Nucleus accumbens (tissue), 56 donors: ENCODE results near the gene LRRC8B.

Experiments
- DNase-seq, 56 donors: peaks; one replicate each; lab custom pipeline; 2025; lab: John Stamatoyannopoulos, UW

LRRC8B gene

GRCh38 chr1:89546082-89546889 is 21.7 kb downstream of the LRRC8B start:
- DNase-seq = no peak

DNA sequence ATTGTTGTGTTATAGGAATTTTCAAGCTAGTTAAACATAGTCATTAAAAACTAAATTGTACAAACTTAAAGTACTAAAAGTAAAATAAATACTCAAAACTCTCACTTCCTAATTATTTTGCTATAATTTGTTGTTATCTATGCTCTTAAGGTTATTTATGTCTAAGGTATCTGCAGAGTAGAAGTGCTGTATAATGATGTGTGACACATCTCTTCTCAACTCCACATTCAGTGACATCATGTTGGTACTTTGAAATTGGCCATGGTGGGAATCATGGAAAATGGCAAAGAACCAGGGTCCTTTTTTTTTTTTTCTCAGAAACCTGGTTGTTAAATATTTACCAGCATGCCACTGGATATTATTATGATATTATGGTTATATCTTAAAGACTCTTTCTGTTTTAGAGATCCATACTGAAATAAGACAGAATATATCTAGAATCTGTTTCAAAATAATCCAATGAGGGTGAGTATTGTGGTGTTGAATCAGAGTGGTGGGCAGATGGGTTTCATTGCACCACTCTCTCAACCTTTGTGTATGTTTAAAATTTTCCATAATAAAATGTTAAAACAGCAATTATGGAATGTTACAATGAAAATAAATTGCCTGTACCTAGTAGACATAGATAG is 22.4 kb downstream of the LRRC8B start:
- no peak for DNase-seq

- DNase-seq = peak in 7 of 56 donors; percentile 7 to 34 (median 15)
Measured at GRCh38 chr1:89547563-89548116, 23.0 kb downstream of the LRRC8B start.

DNA sequence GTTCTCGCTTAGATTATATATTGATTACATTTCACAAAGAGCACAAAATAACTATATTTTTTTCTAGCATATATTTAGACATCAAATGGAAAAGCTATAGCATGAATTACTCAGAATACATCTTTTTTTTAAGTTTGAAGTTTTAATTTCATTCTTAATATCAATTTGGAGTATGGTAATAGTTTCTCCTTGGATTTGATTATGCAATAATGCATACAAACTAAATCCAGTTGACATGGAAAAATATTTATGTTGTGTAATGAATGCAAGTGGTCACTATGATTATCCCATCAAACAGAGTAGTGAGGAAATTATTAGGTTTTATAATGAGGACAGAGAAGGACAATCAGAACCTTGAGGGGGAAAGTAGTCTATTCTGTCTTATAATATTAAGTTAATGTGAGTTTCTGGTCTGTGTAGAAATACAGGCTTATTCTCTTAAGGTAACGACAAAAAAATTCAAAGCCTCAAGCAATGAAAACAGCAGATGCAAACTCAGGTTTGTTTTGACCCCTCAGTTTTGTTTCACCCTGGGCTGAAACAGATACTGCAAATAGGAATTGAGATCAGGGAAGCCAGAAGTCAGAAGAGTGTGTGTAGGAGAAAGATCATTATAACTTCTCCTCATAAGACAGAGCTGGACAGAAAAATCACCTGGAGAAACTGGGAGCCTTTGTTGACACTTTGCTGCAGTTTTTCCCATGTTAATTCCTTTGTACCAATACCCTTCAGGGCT is 23.7 kb downstream of the LRRC8B start:
- DNase-seq = no peak

- no peak for DNase-seq
Measured at GRCh38 chr1:89550995-89551394, 26.4 kb downstream of the LRRC8B start.

DNA sequence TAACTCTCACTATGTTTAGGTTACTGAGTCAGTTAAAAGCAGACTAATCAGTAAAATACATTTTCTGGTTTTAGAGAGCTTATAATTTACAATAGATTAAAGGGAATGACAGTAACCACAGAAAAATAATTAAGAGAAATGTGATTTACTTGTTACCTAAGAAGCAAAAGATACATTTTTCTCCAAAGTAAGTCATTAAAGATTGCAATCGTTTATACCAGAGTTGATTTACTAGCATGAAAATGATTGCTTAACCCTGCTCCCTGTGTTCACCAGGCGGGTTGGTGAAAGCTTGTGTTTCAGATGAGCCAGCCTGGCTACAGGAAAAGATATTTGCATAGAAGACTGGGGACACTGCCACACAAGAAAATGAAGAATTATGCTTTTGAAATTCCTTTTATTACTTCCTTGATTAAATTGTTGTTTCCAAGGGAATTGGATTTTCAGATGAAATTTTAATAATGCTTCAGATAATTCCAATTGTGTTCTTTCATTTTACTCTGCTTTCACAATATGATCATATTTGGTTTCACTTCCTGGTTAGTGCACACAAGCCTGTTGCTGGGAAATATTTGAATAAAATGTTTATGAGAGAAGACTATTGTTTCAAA is 27.9 kb downstream of the LRRC8B start:
- DNase-seq = no peak

- DNase-seq = no peak
Measured at GRCh38 chr1:89553157-89553556, 28.5 kb downstream of the LRRC8B start.

- DNase-seq = no peak
Measured at GRCh38 chr1:89555550-89555949, 30.9 kb downstream of the LRRC8B start.

GRCh38 chr1:89556726-89557444 is 32.3 kb downstream of the LRRC8B start:
- DNase-seq = no peak

GRCh38 chr1:89557445-89557825 is 32.8 kb downstream of the LRRC8B start:
- DNase-seq = peak in 2 of 56 donors; percentile 4 to 35

- no peak for DNase-seq
Measured at GRCh38 chr1:89557956-89558355, 33.3 kb downstream of the LRRC8B start.

DNA sequence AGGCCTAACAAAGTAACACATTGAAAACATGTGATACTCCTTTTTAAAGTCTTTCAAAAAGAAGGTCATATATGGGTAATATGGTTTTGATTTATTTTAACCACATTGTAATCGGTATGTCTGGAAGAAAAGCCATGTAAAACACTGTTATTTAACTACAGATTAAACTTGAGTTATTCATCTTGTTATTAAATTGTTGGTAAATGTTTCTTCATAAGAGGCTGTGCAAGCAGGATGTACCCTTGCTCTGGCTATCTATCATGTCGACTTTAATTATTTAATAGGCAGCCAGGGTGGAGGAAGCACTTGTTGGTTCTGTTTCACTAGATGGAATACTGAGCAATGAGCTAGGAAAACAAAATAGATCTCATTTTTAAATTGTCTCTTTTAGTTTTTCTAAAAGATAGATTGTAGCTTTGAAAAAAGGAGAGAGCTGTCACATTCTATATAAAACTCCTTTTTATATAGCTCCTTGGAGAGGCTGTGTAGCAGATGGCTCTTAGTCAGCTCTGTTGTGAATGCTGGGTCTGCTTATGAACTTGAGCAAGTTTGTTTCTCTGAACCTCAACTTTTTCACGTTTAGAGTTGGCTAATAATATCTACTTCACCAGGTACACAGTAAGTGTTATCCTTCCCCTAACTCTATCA is 39.5 kb downstream of the LRRC8B start:
- DNase-seq = no peak

- DNase-seq = no peak
Measured at GRCh38 chr1:89565521-89565920, 40.9 kb downstream of the LRRC8B start.

GRCh38 chr1:89566761-89567174 is 42.1 kb downstream of the LRRC8B start:
- peak in 29 of 56 donors; percentile 10 to 60 (median 28) for DNase-seq

- no peak for DNase-seq
Measured at GRCh38 chr1:89567797-89568196, 43.2 kb downstream of the LRRC8B start.

- no peak for DNase-seq
Measured at GRCh38 chr1:89573410-89573809, 48.8 kb downstream of the LRRC8B start.

- DNase-seq = no peak
Measured at GRCh38 chr1:89574621-89575020, 50.0 kb downstream of the LRRC8B start.

DNA sequence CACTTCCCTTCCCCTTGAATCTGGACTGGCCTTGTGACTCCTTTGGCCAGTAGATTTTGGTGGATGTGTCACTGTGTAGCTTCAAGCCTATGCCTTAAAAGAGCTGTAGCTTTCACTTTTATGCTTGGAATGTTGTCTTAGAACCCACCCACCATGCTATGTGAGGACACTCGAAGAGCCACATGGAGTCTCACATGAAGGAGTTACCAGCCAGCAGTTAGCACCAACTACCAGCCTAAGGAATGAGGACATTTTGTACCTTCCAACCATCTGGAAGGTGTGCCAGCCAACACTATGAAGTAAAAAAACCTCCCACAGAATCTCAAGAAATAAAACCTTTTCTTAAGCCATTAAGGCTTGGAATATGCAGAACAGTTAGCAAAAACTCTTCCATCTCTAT is 50.6 kb downstream of the LRRC8B start:
- DNase-seq = no peak

- DNase-seq = no peak
Measured at GRCh38 chr1:89576013-89576412, 51.4 kb downstream of the LRRC8B start.

DNA sequence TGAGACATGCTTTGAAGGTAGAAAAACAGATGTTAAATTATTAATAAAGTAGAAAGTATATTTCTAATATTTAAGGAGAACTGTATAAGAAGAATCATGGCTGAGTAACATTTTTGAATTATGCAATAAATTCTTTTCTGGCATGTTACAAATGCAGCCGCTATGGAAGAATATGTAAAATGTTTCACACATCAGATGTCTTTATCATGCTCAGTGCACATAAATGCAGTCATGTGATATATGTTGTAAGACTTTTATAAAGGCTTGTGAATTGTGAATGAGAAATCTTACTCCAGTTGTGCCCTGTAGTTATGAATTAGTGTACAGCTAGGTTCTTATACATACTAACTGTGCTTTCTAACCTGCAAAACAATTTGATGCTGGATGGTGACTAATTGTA is 53.5 kb downstream of the LRRC8B start:
- DNase-seq = no peak
